Stimulated activated memory B cell treated with anti-CD40 and anti-IgM and Interleukin-4, amounts not matched to agents 10 μg/mL and 1 μg/mL and 100 μg/mL, for 72 hours (primary cell): ENCODE results near the gene SLC26A1.

Experiments
- ATAC-seq: fragments of 150-1000 bp; cut with Tn5 transposase; 2 replicates; pipeline ENCODE4 v1.10.0; 2021
- H3K27ac Mint-ChIP-seq: one replicate; pipeline ENCODE4 v1.8.0; 2022; ENCODE audit warnings: mild to moderate bottlenecking, mixed read lengths
- H3K27me3 Mint-ChIP-seq: one replicate; pipeline ENCODE4 v1.8.0; 2022; ENCODE audit warnings: mixed read lengths
- H3K36me3 Mint-ChIP-seq: one replicate; pipeline ENCODE4 v1.8.0; 2022; ENCODE audit warnings: mixed read lengths
- H3K4me1 Mint-ChIP-seq: one replicate; pipeline ENCODE4 v1.8.0; 2022; ENCODE audit warnings: mixed read lengths
- H3K4me3 Mint-ChIP-seq: one replicate; pipeline ENCODE4 v1.8.0; 2022; ENCODE audit warnings: mild to moderate bottlenecking, moderate library complexity, mixed read lengths
- H3K9me3 Mint-ChIP-seq: one replicate; pipeline ENCODE4 v1.8.0; 2022; ENCODE audit warnings: mixed read lengths

The SLC26A1 gene

DNA sequence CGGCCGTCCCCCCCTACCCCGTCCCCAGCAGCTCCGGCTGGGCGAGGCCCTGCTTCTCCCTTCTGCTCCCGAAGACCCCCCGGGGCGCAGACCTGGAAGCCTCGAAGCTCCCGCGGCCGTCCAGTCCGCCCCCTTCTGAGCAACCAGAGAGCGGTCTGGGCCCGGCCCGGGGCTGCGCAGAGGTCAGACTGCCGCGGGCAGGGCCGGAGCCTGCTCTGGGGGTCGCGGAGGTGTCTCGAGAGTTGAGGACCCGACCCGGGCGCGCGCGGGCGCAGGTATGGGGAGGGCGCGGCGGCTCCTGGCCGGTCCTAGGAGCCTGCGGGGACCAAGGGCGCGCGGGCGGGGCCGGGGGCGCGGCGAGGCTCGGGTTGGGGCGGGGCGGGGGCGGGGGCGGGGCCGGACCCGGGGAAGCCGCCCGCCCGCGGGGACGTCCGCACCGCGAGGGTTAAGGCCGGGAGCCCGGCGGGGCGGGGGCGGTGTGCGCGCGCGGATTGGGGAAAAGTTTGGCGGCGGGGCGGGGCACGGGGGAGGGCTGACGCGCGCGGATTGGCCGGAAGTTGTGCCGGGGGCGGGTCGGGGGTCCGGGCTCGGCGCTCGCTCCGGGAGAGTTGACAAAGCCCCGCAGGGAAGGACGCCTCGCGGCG is 17.9 kb upstream of the SLC26A1 start, which contains the start of gene FGFRL1:
TSS of gene FGFRL1 (plus strand) at position 605 of the 644 bp plus-strand sequence. CDS start 860 bp downstream, outside the sequence.
- Mint-ChIP-seq H3K27me3 (peaks cover 34% of the 10 kb centered on the region), H3K4me1 (peaks cover 36% of the 10 kb centered on the region), H3K4me3 (peak within 1 kb of the TSS; percentile 93), H3K36me3 (no peaks in the 10 kb centered on the region), H3K27ac (peak within 1 kb of the TSS; percentile 78), H3K9me3 (peaks cover 2% of the 10 kb centered on the region)
- peak; percentile 73 for ATAC-seq

DNA sequence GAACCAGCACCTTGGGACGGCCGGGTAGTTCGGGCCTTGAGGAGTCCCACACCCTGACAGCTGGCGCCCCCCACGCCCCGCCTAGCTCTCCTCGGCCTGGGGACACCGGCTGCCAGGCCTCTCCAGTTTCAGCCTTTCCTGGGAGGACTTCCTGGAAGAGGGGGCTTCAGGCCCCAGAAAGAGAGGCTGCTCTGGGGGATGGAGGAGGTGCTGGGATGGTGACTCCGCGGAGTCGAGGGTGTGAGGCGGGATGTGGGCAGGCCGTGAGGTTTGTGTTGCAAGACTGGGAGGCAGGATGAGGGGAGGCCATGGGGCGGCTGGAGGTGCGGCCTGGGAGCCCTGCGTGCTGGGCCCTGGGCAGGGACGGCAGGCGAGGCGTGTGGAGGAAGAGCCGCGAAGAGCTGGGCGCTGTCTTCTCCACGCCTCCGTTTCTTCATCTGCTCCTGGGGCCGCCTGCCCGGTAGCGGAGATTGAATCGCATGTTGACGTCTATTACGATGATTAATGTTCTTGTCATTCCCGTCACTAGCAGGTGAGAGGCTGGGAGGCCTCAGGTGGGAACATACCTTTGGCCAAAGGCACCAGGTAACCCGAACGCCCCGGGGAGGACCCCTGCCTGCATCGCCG is 17.3 kb upstream of the SLC26A1 start:
- Mint-ChIP-seq H3K4me3 (peak overlapping the region; percentile 93), H3K36me3 (no peaks in the 10 kb centered on the region), H3K4me1 (peaks cover 36% of the 10 kb centered on the region), H3K27ac (peak overlapping the region; percentile 78), H3K27me3 (peaks cover 40% of the 10 kb centered on the region), H3K9me3 (peaks cover 2% of the 10 kb centered on the region)
- ATAC-seq, result peak; percentile 9

DNA sequence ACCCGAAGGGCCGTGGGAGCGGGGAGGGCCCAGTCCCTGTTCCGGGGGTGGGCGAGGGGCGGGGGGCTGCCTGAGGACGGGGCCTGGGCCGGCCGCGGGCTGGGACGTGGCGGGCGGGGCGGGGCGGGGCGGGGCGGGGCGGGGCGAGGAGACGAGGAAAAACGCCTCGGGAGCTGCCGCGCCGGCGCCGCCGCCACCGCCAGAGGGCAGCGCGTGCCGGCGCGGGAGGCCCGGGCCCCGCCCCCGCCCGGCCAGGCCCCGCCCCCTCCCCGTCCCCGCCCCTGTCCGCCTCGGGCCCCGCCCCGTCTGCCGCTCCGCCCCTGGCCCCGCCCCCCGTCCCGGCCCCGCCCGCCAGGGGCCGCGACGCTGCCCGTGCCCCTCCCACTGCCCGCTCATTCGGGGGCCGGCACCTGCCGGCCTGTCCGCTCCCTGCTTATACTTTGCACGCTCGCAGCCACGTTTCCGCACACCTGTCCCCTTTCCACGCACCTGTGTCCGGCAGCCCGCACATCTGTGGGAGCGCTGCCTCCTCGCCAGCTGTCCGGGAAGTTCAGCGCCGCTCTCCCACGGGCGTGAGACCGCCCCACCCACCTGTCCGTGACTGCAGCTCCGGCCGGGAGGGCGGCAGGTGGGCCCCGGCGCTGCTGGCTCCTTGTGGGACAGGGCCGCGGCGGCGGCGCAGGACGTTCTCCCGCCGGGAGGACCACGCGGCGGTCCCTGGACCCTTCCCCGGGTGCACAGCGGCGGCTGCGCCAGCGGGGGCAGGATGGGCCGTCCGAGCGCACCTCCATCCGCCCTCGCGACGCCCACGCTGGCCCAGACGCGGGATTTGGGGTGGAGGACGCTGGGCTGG is 16.6 kb upstream of the SLC26A1 start:
- Mint-ChIP-seq H3K4me1 (peaks cover 36% of the 10 kb centered on the region), H3K27me3 (peaks cover 48% of the 10 kb centered on the region), H3K9me3 (peaks cover 2% of the 10 kb centered on the region), H3K36me3 (no peaks in the 10 kb centered on the region), H3K4me3 (peak overlapping the region; percentile 93), H3K27ac (peak overlapping the region; percentile 78)
- peak; percentile 83 for ATAC-seq

- peak; percentile 2 for ATAC-seq
- H3K27ac Mint-ChIP-seq, result no peak overlapping the region
- H3K36me3 Mint-ChIP-seq, result no peaks in the 10 kb centered on the region
- peak overlapping the region; percentile 77 for H3K4me3 Mint-ChIP-seq
- H3K9me3 Mint-ChIP-seq, result peaks cover 2% of the 10 kb centered on the region
- H3K27me3 Mint-ChIP-seq, result peaks cover 55% of the 10 kb centered on the region
- peaks cover 36% of the 10 kb centered on the region for H3K4me1 Mint-ChIP-seq
Measured at GRCh38 chr4:1008840-1009541, 15.8 kb upstream of the SLC26A1 start.

- Mint-ChIP-seq H3K4me3 (no peak overlapping the region), H3K36me3 (no peaks in the 10 kb centered on the region), H3K27ac (no peak overlapping the region), H3K4me1 (peaks cover 32% of the 10 kb centered on the region), H3K27me3 (peaks cover 60% of the 10 kb centered on the region), H3K9me3 (peaks cover 2% of the 10 kb centered on the region)
- ATAC-seq, result no peak
Measured at GRCh38 chr4:1006856-1007255, 13.7 kb upstream of the SLC26A1 start.

DNA sequence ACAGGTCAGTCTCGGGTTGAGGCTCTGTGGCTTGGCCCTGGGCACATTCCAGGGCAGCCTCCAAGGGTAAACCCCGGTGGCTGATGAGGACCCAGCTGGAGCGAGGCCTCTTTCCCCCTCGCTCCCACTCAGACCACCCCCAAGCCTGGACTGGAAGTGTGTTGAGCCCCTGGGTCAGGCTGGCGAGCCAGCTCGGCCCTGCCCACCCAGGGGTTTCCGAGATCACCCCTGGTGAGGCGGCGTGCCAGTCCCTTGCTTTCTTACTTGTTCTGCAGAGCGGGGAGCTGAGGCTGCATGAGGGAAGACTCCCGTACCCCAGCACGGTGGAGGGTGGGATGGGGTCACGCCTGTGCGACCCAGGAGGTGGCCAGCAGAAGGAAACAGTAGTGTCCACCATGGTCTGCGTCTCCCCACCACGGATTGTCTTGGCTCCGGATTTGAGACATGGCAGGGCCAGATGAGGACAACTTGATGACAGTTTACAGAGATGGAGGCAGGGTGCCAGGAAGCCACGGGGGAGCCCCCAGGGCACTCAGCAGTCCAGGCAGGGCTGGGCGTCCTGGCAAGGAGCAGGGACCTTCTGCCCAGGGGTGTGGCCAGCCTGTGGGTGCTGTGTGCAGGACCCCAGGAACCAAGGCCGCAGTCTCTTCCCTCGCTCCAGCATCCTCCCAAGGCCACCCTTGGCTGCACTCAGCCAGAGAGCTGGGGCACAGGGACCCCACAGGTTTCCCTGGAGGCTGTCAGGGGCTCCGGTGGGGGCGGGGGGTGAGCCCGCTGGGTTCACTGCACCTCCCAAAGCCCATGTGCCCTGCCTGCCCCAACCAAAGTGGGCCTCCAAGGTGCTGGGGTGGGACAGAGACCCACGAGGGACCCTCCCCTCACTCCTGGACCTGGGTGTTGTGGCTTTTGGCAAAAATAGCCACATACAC is 11.6 kb upstream of the SLC26A1 start:
- Mint-ChIP-seq H3K36me3 (no peaks in the 10 kb centered on the region), H3K9me3 (peaks cover 2% of the 10 kb centered on the region), H3K4me3 (no peak overlapping the region), H3K27ac (no peak overlapping the region), H3K4me1 (peaks cover 28% of the 10 kb centered on the region), H3K27me3 (peaks cover 60% of the 10 kb centered on the region)
- ATAC-seq, result no peak

- H3K27me3 Mint-ChIP-seq, result peaks cover 61% of the 10 kb centered on the region
- no peaks in the 10 kb centered on the region for H3K36me3 Mint-ChIP-seq
- peaks cover 5% of the 10 kb centered on the region for H3K9me3 Mint-ChIP-seq
- no peak overlapping the region for H3K27ac Mint-ChIP-seq
- H3K4me1 Mint-ChIP-seq, result peaks cover 32% of the 10 kb centered on the region
- no peak for ATAC-seq
- no peak overlapping the region for H3K4me3 Mint-ChIP-seq
Measured at GRCh38 chr4:1004071-1004418, 10.8 kb upstream of the SLC26A1 start.

DNA sequence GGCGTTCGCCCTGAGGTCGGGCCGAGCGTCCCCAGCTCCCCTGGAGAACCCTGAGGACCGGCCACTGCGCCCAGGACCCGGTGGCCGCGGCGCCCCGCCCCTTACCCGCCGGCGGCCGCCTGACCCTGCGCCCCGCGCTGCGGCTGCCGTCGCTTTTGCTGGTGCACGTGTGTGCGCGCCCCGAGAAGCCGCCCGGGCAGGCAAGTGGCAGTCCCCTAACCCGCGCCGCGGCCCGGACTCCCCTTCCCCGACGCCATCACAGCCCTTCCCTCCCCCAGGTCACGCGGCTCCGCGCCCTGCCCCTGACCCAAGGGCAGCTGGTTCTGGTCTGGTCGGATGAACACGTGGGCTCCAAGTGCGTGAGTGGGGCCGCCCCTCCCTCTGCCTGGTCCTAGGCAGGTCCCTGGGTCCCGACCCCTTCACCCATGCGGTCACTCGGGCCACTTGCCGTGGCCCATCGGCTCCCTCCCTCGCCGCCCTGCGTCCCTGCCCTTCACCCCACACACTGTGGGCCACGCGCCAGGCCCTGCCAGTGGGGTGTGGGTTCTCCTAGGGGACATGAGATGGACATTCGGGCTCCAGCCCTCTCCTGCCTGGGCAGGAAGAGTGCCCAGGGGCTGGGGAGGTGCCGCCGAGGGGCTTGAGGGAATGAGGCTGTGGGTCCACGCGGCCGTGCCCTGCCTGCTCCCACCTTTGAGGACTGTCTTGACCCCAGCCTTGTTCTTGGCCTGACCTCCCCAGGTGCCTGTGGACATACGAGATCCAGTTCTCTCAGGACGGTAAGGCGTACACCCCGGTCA is 10.3 kb upstream of the SLC26A1 start:
- no peaks in the 10 kb centered on the region for H3K36me3 Mint-ChIP-seq
- ATAC-seq, result peak; percentile 12
- H3K4me1 Mint-ChIP-seq, result peaks cover 32% of the 10 kb centered on the region
- H3K9me3 Mint-ChIP-seq, result peaks cover 5% of the 10 kb centered on the region
- H3K27me3 Mint-ChIP-seq, result peaks cover 61% of the 10 kb centered on the region
- no peak overlapping the region for H3K27ac Mint-ChIP-seq
- H3K4me3 Mint-ChIP-seq, result no peak overlapping the region

DNA sequence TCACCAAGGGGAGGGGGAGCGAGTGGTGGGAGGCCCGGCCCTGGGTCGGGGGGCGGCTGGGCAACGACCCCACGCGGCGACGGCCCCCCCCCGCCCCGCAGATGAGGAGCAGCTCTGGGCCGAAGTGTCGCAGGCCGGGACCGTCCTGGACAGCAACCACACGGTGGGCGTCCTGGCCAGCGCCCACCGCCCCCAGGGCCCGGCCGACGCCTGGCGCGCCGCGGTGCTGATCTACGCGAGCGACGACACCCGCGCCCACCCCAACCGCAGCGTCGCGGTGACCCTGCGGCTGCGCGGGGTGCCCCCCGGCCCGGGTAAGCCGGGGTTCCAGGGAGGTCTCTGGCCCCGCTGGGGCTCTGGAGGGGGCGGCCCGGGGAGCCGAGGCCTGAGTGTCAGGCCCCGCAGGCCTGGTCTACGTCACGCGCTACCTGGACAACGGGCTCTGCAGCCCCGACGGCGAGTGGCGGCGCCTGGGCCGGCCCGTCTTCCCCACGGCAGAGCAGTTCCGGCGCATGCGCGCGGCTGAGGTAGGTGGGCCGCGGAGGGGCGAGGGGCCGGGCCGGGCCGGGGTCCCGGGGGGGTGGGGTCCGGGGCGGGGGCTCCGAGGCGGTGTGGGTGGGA is 9.5 kb upstream of the SLC26A1 start:
- H3K36me3 Mint-ChIP-seq, result no peaks in the 10 kb centered on the region
- H3K27me3 Mint-ChIP-seq, result peaks cover 61% of the 10 kb centered on the region
- no peak overlapping the region for H3K27ac Mint-ChIP-seq
- H3K9me3 Mint-ChIP-seq, result peaks cover 5% of the 10 kb centered on the region
- peak; percentile 6 for ATAC-seq
- no peak overlapping the region for H3K4me3 Mint-ChIP-seq
- peaks cover 32% of the 10 kb centered on the region for H3K4me1 Mint-ChIP-seq

DNA sequence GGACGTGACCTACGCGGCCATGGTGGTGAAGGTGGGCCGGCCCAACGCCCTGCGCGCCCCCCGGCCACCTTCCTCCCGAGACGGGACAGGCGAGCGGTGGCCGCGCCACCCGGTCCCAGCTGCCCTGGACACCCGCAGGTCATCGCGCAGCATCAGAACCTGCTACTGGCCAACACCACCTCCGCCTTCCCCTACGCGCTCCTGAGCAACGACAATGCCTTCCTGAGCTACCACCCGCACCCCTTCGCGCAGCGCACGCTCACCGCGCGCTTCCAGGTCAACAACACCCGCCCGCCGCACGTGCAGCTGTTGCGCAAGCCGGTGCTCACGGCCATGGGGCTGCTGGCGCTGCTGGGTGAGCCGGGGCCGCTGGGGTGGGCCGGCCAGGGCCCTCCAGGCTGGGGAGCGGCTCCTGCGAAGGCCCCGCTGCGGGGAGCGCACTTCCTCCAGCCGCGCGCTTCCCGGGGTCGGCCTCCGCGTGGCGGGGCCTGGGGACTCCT is 9.0 kb upstream of the SLC26A1 start:
- H3K27me3 Mint-ChIP-seq, result peaks cover 59% of the 10 kb centered on the region
- H3K27ac Mint-ChIP-seq, result no peak overlapping the region
- H3K36me3 Mint-ChIP-seq, result no peaks in the 10 kb centered on the region
- no peak overlapping the region for H3K4me3 Mint-ChIP-seq
- peaks cover 31% of the 10 kb centered on the region for H3K4me1 Mint-ChIP-seq
- peak; percentile 25 for ATAC-seq
- H3K9me3 Mint-ChIP-seq, result peaks cover 3% of the 10 kb centered on the region

DNA sequence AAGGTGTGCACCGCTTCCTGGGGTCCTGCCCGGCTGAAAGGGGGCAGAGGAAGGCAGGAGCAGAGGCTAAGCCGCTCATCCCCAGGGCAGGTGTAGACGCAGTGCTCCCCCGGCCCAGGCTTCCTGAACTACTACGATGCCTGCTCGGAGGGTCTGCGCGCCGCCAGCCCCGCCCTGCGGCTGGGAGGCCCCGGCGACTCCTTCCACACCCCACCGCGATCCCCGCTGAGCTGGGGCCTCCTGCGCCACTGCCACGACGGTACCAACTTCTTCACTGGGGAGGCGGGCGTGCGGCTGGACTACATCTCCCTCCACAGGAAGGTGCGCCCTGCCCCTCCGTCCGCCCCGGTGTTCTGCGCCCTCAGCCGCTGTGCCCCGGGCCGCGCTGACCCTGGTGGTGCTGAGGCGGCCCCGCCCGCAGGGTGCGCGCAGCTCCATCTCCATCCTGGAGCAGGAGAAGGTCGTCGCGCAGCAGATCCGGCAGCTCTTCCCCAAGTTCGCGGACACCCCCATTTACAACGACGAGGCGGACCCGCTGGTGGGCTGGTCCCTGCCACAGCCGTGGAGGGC is 8.4 kb upstream of the SLC26A1 start:
- Mint-ChIP-seq H3K27ac (no peak overlapping the region), H3K9me3 (peaks cover 3% of the 10 kb centered on the region), H3K4me3 (no peak overlapping the region), H3K36me3 (no peaks in the 10 kb centered on the region), H3K27me3 (peaks cover 59% of the 10 kb centered on the region), H3K4me1 (peaks cover 30% of the 10 kb centered on the region)
- no peak for ATAC-seq

DNA sequence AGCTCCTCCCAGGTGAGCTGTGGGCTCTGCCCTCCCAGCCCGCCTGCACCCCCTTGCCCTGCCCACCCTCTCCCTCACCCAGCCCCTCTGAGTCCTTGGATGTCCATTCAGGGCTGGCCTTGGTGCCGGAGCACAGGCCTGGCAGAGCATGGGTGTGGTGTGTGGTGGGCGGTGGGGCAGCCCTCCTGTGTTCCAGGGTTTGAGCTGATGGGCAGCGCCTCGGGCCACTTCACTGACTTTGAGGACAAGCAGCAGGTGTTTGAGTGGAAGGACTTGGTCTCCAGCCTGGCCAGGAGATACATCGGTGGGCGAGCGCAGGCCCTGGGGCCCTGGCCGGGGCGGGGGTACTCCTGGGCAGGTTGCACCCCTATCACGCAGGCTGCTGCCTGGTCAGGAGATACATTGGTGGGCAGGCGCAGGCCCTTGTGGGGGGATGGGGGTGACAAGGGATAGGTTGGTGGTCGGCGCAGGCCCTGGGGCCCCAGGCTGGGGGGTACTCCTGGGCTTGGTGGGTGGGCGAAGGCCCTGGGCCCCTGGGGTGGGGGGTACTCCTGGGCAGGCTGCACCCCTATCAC is 7.6 kb upstream of the SLC26A1 start:
- peak; percentile 27 for ATAC-seq
- no peak overlapping the region for H3K27ac Mint-ChIP-seq
- H3K27me3 Mint-ChIP-seq, result peaks cover 59% of the 10 kb centered on the region

More for the DNA sequence above, 7.6 kb upstream of the SLC26A1 start:
- Mint-ChIP-seq H3K36me3 (no peaks in the 10 kb centered on the region), H3K4me3 (no peak overlapping the region), H3K9me3 (peaks cover 3% of the 10 kb centered on the region), H3K4me1 (peaks cover 30% of the 10 kb centered on the region)
